Panc1 (cell line): ENCODE measurements around the gene GRIP1. TPM values are rescaled to one million over a fixed set of nuclear protein-coding genes. Genes with fewer than 3 reads are reported as not detected.

ENCODE experiments used
- ATAC-seq: fragments of 200-7000 bp; cut with Tn5 transposase; 2 replicates; pipeline ENCODE4 v1.9.1; 2020; ENCODE audit warnings: mild to moderate bottlenecking, moderate library complexity
- BruUV-seq: library from RNA; stranded (reverse); fragments of 400-500 nt; replicated peaks from 2 replicates; lab custom pipeline; 2021; lab: Mats Ljungman, UMichigan
- CTCF ChIA-PET: fragments of 300-600 bp; sonication (Branson Sonifier 250); formaldehyde crosslinking; loops from one replicate; lab custom pipeline; 2022; ENCODE audit warnings: antibody characterized with exemption; lab: Charles Lee
- POLR2A ChIA-PET: fragments of 300-600 bp; sonication (Branson Sonifier 250); formaldehyde crosslinking; loops from one replicate; lab custom pipeline; 2022; ENCODE audit warnings: antibody characterized with exemption; lab: Charles Lee
- DNase-seq: peaks from one replicate; pipeline ENCODE4 v3.0.0-alpha.2; 2010; ENCODE audit warnings: low read depth, low spot score
- H3K27ac ChIP-seq: 2 replicates; pipeline ENCODE4 v1.5.1; 2011; ENCODE audit warnings: mild to moderate bottlenecking, low read length, inconsistent platforms
- H3K27me3 ChIP-seq: fragments of 200-500 bp; sonication (Bioruptor generic); 2 replicates; pipeline ENCODE4 v1.6.0; 2014; ENCODE audit warnings: low read length, inconsistent platforms; ENCODE audit not compliant: control insufficient read depth, insufficient read depth
- H3K36me3 ChIP-seq: fragments of 200-500 bp; sonication (Bioruptor generic); 2 replicates; pipeline ENCODE4 v1.5.1; 2014; ENCODE audit warnings: inconsistent platforms, mild to moderate bottlenecking, low read length, moderate library complexity; ENCODE audit not compliant: control insufficient read depth, insufficient read depth
- H3K4me1 ChIP-seq: 2 replicates; pipeline ENCODE4 v1.5.1; 2011; ENCODE audit warnings: inconsistent platforms, mild to moderate bottlenecking, low read length, moderate library complexity; ENCODE audit not compliant: control insufficient read depth, insufficient read depth
- H3K4me3 ChIP-seq, 2 experiments: 2 replicates each; pipeline ENCODE4 v1.5.1; 2011 to 2012; ENCODE audit warnings: low read depth in 2 of 2, low read length in 2 of 2, mild to moderate bottlenecking in 2 of 2, inconsistent platforms in 1 of 2, moderate library complexity in 1 of 2
- H3K9me3 ChIP-seq: fragments of 200-500 bp; sonication (Bioruptor generic); 2 replicates; pipeline ENCODE4 v1.5.1; 2014; ENCODE audit warnings: low read depth, mild to moderate bottlenecking, inconsistent platforms, low read length, moderate library complexity; ENCODE audit not compliant: control insufficient read depth, insufficient read depth
- POLR2AphosphoS5 ChIP-seq: IDR thresholded peaks from 2 replicates; pipeline ENCODE4 v1.6.1; 2012; ENCODE audit warnings: mild to moderate bottlenecking, low read depth, low read length, moderate library complexity
- SIN3A ChIP-seq: IDR thresholded peaks from 2 replicates; pipeline ENCODE4 v1.6.1; 2012; ENCODE audit warnings: low read depth, mild to moderate bottlenecking, low read length, moderate library complexity, borderline replicate concordance; ENCODE audit not compliant: insufficient read depth
- TCF7L2 ChIP-seq: IDR thresholded peaks from 2 replicates; pipeline ENCODE4 v1.6.1; 2011; ENCODE audit warnings: mild to moderate bottlenecking, low read depth, low read length, inconsistent platforms
- in situ Hi-C: cut with HindIII; loops from 2 replicates; pipeline ENCODE4 v1.10.0; 2016; ENCODE audit warnings: low sequenced_read_pairs, low pct_unique_long_range_greater_than_20kb
- intact Hi-C: fragments of 100-400 bp; cut with micrococcal nuclease; formaldehyde crosslinking; loops from one replicate; pipeline ENCODE4 v1.10.0; 2022; ENCODE audit not compliant: unreplicated experiment
- total RNA-seq: library from RNA; stranded (reverse); gene quantifications from one replicate; pipeline ENCODE4 v1.2.1, GENCODE V29; 2021; ENCODE audit not compliant: unreplicated experiment
- TF ChIP-seq, protein P1 (sequence below): fragments of 450-650 bp; IDR thresholded peaks from 2 replicates; pipeline ENCODE4 v1.5.1; 2017; ENCODE audit warnings: mild to moderate bottlenecking
- TF ChIP-seq, protein P2 (sequence below), 2 experiments: IDR thresholded peaks; 2 replicates each; pipeline ENCODE4 v1.6.1; 2011 to 2012; ENCODE audit warnings: low read depth in 2 of 2, control low read depth in 1 of 2, low read length in 1 of 2, mild to moderate bottlenecking in 1 of 2, moderate library complexity in 1 of 2; ENCODE audit not compliant: insufficient read depth in 1 of 2

Gene GRIP1
- total RNA-seq, 1 experiment from 2014 or later = 9.2 TPM

DNA sequence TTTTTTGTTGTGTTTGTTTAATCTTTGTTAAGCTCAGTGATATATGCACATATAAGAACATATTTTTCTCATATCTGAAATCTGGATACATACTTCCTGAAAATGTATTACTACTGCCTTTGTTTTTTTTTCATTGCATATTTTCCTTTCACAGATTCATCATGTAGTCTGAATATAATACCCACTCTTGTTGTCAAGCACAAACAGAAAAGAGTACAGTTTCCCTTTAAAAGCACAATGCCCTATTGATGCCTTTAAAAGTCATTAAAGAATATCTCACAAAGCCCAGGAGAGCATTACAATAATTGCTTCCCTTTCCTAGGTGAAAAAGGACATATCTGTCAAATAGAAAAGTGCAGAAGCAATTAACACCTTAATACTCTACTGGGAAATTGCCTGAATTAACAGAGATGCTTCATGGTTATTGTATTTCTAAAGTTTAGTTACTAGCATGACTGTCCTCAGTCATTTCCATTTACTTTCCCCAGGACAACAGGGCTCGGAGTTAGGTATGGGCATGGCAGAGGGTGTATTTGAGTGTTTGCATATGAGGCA, 107.4 kb downstream of the GRIP1 start:
- Histone ChIP-seq H3K36me3 (no peaks in the 10 kb centered on the region), H3K27ac (no peak overlapping the region), H3K27me3 (no peaks in the 10 kb centered on the region; the same call in 1 of the 2 replicates), H3K4me3 (no peak overlapping the region), H3K4me1 (no peaks in the 10 kb centered on the region), H3K9me3 (no peaks in the 10 kb centered on the region)
- no peak for TF ChIP-seq SIN3A
- TF ChIP-seq, protein P1, sequence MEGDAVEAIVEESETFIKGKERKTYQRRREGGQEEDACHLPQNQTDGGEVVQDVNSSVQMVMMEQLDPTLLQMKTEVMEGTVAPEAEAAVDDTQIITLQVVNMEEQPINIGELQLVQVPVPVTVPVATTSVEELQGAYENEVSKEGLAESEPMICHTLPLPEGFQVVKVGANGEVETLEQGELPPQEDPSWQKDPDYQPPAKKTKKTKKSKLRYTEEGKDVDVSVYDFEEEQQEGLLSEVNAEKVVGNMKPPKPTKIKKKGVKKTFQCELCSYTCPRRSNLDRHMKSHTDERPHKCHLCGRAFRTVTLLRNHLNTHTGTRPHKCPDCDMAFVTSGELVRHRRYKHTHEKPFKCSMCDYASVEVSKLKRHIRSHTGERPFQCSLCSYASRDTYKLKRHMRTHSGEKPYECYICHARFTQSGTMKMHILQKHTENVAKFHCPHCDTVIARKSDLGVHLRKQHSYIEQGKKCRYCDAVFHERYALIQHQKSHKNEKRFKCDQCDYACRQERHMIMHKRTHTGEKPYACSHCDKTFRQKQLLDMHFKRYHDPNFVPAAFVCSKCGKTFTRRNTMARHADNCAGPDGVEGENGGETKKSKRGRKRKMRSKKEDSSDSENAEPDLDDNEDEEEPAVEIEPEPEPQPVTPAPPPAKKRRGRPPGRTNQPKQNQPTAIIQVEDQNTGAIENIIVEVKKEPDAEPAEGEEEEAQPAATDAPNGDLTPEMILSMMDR = no peak
- TF ChIP-seq, protein P2, sequence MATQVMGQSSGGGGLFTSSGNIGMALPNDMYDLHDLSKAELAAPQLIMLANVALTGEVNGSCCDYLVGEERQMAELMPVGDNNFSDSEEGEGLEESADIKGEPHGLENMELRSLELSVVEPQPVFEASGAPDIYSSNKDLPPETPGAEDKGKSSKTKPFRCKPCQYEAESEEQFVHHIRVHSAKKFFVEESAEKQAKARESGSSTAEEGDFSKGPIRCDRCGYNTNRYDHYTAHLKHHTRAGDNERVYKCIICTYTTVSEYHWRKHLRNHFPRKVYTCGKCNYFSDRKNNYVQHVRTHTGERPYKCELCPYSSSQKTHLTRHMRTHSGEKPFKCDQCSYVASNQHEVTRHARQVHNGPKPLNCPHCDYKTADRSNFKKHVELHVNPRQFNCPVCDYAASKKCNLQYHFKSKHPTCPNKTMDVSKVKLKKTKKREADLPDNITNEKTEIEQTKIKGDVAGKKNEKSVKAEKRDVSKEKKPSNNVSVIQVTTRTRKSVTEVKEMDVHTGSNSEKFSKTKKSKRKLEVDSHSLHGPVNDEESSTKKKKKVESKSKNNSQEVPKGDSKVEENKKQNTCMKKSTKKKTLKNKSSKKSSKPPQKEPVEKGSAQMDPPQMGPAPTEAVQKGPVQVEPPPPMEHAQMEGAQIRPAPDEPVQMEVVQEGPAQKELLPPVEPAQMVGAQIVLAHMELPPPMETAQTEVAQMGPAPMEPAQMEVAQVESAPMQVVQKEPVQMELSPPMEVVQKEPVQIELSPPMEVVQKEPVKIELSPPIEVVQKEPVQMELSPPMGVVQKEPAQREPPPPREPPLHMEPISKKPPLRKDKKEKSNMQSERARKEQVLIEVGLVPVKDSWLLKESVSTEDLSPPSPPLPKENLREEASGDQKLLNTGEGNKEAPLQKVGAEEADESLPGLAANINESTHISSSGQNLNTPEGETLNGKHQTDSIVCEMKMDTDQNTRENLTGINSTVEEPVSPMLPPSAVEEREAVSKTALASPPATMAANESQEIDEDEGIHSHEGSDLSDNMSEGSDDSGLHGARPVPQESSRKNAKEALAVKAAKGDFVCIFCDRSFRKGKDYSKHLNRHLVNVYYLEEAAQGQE (IDR thresholded peaks at IDR 0.05; ENCODE audit: insufficient read depth in 1 of 2, low read depth in 2 of 2, low read length in 1 of 2) = no peak
- TF ChIP-seq TCF7L2 = no peak
- TF ChIP-seq POLR2AphosphoS5 = no peak
- BruUV-seq = no TSS peak
- DNase-seq (no peak), ATAC-seq (no peak)
- in situ Hi-C loops = no loop called here
- intact Hi-C loops = no loop called here
- CTCF ChIA-PET = no interaction called here
- POLR2A ChIA-PET = no interaction called here

DNA sequence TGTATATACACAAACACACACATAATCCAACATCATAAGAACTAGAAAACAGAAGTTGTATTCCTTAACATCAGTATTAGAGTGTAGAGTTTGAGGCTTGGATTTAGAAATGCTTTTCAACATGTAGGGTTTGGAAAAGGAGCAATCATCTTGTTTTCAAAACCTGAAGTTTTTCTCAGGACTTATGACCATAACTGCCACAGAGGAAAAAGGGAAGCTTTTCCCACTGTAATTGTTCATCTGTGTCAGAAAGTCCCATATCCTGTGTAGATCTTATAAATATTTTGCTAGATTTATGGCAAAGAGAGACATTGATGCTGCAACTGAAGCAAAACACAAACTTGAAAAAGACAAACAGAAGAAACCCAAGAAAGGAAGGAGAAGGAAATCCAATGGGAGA, 115.7 kb downstream of the GRIP1 start:
- in situ Hi-C loops = no loop called here
- no peaks in the 10 kb centered on the region for H3K27me3 ChIP-seq
- H3K9me3 ChIP-seq = peaks cover 6% of the 10 kb centered on the region; the same call in 1 of the 2 replicates
- TF ChIP-seq, protein P1 = no peak
- no peak for TF ChIP-seq TCF7L2
- TF ChIP-seq POLR2AphosphoS5 = no peak
- TF ChIP-seq, protein P2 (IDR thresholded peaks at IDR 0.05; ENCODE audit: insufficient read depth in 1 of 2, low read depth in 2 of 2, low read length in 1 of 2) = no peak
- no peak for TF ChIP-seq SIN3A
- no peaks in the 10 kb centered on the region for H3K4me1 ChIP-seq
- no peak for ATAC-seq
- no peak overlapping the region for H3K4me3 ChIP-seq
- DNase-seq = no peak
- no peak overlapping the region for H3K27ac ChIP-seq
- BruUV-seq = no TSS peak
- intact Hi-C loops = no loop called here
- ChIA-PET CTCF (no interaction called here), POLR2A (no interaction called here)
- no peaks in the 10 kb centered on the region for H3K36me3 ChIP-seq
